ENCODE results near the gene ARHGAP18. TPM values are rescaled to one million over a fixed set of nuclear protein-coding genes. Genes with fewer than 3 reads are reported as not detected.

Gene ARHGAP18
- total RNA-seq, 1 donor from 2014 or later = 7.9 TPM

GRCh38 chr6:129672881-129673631, 36.9 kb downstream of the ARHGAP18 start:
- Mint-ChIP-seq H3K27ac (ENCODE audit: unreplicated experiment) (no peak overlapping the region), H3K9me3 (ENCODE audit: unreplicated experiment) (peaks cover 2% of the 10 kb centered on the region), H3K4me3 (ENCODE audit: unreplicated experiment) (no peak overlapping the region), H3K36me3 (ENCODE audit: unreplicated experiment) (no peaks in the 10 kb centered on the region), H3K27me3 (ENCODE audit: unreplicated experiment) (peaks cover 1% of the 10 kb centered on the region), H3K4me1 (ENCODE audit: low read depth, unreplicated experiment) (peaks cover 14% of the 10 kb centered on the region)
- DNase-seq = no peak
- TF ChIP-seq CTCF (IDR thresholded peaks at IDR 0.05; ENCODE audit: partially characterized antibody, unreplicated experiment) = no peak

GRCh38 chr6:129672341-129672682, 37.7 kb downstream of the ARHGAP18 start:
- TF ChIP-seq CTCF (IDR thresholded peaks at IDR 0.05; ENCODE audit: partially characterized antibody, unreplicated experiment) = no peak
- DNase-seq = no peak
- Mint-ChIP-seq H3K4me1 (ENCODE audit: low read depth, unreplicated experiment) (peaks cover 14% of the 10 kb centered on the region), H3K9me3 (ENCODE audit: unreplicated experiment) (peaks cover 2% of the 10 kb centered on the region), H3K36me3 (ENCODE audit: unreplicated experiment) (no peaks in the 10 kb centered on the region), H3K27me3 (ENCODE audit: unreplicated experiment) (peaks cover 1% of the 10 kb centered on the region), H3K4me3 (ENCODE audit: unreplicated experiment) (no peak overlapping the region), H3K27ac (ENCODE audit: unreplicated experiment) (no peak overlapping the region)

GRCh38 chr6:129671442-129672340, 38.3 kb downstream of the ARHGAP18 start:
- peaks cover 1% of the 10 kb centered on the region for H3K27me3 Mint-ChIP-seq (ENCODE audit: unreplicated experiment)
- no peak for DNase-seq
- H3K27ac Mint-ChIP-seq (ENCODE audit: unreplicated experiment) = no peak overlapping the region
- TF ChIP-seq CTCF (IDR thresholded peaks at IDR 0.05; ENCODE audit: partially characterized antibody, unreplicated experiment) = no peak
- no peak overlapping the region for H3K4me3 Mint-ChIP-seq (ENCODE audit: unreplicated experiment)
- peaks cover 2% of the 10 kb centered on the region for H3K9me3 Mint-ChIP-seq (ENCODE audit: unreplicated experiment)
- H3K36me3 Mint-ChIP-seq (ENCODE audit: unreplicated experiment) = no peaks in the 10 kb centered on the region
- peaks cover 14% of the 10 kb centered on the region for H3K4me1 Mint-ChIP-seq (ENCODE audit: low read depth, unreplicated experiment)

- Mint-ChIP-seq H3K27ac (ENCODE audit: unreplicated experiment) (no peak overlapping the region), H3K27me3 (ENCODE audit: unreplicated experiment) (peaks cover 1% of the 10 kb centered on the region), H3K9me3 (ENCODE audit: unreplicated experiment) (peaks cover 2% of the 10 kb centered on the region), H3K4me1 (ENCODE audit: low read depth, unreplicated experiment) (peaks cover 12% of the 10 kb centered on the region), H3K36me3 (ENCODE audit: unreplicated experiment) (no peaks in the 10 kb centered on the region), H3K4me3 (ENCODE audit: unreplicated experiment) (no peak overlapping the region)
- TF ChIP-seq CTCF (IDR thresholded peaks at IDR 0.05; ENCODE audit: partially characterized antibody, unreplicated experiment) = no peak
- DNase-seq = no peak
Observed at GRCh38 chr6:129670634-129671033, 39.3 kb downstream of the ARHGAP18 start.

GRCh38 chr6:129667621-129668020, 42.4 kb downstream of the ARHGAP18 start:
- TF ChIP-seq CTCF (IDR thresholded peaks at IDR 0.05; ENCODE audit: partially characterized antibody, unreplicated experiment) = no peak
- Mint-ChIP-seq H3K9me3 (ENCODE audit: unreplicated experiment) (peaks cover 2% of the 10 kb centered on the region), H3K36me3 (ENCODE audit: unreplicated experiment) (no peaks in the 10 kb centered on the region), H3K27ac (ENCODE audit: unreplicated experiment) (no peak overlapping the region), H3K4me3 (ENCODE audit: unreplicated experiment) (no peak overlapping the region), H3K4me1 (ENCODE audit: low read depth, unreplicated experiment) (peaks cover 2% of the 10 kb centered on the region), H3K27me3 (ENCODE audit: unreplicated experiment) (peaks cover 1% of the 10 kb centered on the region)
- no peak for DNase-seq
